GM19099 (cell line): ENCODE measurements around the gene PGF.

Experiments used
- POLR2A ChIP-seq: IDR thresholded peaks from 3 replicates; pipeline ENCODE4 v1.6.1; 2011; ENCODE audit warnings: low read depth; ENCODE audit not compliant: insufficient read length; ENCODE audit errors: extremely low read depth

Gene PGF

DNA sequence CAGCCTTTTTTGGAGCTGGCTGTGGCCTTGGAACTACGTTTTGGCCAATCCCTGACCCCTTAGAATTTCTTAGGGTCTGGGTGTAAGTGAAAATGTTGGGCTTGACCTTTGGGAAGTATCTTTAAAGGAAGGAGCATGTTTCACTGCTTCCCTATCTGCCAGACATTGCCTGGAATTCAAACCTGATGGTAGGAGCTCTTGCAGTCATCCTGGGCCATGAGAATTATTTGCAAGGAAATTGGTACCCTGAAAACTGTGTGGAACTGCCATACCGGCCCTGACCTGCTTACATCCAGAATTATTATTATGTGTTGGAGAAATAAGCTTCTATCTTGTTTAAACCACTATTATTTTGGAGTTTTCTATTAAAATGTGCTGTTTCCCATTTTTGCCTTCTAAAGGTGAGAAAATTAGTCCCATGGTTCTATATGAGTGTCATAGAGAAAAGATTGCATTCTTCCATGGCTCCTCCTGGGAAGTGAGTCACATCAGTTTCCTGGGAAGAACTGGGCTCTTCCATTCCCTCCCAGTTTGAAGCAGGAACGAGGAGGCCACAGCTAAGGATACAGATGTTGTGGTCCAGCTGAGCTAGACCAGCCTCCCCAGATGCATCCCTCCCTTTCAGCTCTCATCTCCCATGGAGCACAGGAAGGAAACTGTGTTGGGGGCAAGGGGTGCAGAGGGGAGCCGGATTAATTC is 9.5 kb upstream of the PGF start:
- TF ChIP-seq POLR2A = no peak

DNA sequence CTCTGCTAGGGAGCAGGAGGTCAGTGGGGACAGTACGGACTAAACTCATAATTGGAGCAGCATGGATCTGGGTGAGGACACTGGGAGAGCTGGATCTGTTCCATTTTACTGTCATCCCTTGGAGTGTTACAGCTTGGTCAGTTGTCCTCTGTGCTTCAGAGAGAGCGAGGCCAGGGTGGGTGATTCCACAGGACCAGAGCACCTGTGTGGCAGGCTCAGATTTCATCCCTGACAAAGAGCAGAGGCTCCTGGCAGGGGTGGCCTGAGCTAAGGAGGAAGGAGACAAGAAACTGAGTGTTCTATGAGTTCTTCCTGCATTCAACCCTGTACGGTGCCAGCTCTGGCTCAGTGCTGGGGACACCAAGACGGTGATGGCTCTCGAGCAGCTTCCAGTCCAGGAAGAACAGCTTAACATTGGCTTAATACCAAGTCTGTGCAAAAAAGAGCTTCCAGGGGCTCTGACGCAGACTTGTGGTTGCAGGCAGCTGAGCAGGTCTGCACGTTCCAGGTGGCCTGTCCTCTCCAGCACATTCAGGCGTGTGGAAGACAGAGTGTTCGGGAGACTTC is 8.4 kb upstream of the PGF start:
- TF ChIP-seq POLR2A = no peak

DNA sequence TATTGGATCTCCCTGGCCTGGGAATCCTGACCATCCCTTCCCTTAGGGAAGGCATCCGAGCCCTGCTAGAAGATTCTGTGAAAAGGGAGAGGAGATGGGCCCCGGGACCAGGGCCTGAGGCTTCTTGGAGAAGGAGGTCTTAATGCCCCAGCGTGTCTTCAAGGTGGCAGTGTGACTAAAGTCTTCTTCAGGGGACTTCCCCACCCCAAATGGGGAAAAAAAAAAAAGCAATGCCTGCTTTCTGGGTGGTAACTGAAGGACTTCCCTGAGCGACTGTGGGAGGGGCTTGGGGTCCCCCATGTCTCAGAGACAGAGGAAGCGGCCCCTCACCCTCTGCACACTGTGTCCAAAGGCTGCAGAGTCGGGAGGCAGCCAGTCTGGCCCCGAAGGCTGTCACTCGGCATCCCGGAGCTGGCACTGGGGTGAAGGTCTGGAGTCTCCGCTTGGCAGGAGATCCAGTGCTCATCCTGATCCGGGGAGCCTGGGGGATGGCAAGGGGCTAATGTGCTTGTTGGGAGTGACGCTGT is 7.8 kb upstream of the PGF start:
- no peak for TF ChIP-seq POLR2A

DNA sequence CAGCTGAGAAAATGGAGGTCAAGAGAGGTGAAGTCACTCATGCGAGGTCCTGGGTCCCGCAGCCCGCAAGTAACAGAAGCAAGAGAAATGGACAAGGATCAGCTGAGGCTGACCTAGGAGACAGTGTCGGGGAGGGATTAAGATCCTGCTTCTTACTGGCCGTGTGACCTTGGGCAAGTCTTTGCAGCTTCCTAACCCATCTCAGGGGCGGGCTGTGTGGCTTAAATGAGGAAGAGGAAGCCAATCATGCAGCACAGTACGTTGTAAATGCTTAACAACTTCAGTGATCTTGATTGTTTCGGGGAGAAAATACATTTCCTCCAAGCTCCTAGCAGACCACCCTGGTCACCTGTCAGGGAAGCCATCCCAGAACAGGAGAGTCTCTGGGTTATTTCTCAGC is 7.1 kb upstream of the PGF start:
- TF ChIP-seq POLR2A = peak; percentile 35

DNA sequence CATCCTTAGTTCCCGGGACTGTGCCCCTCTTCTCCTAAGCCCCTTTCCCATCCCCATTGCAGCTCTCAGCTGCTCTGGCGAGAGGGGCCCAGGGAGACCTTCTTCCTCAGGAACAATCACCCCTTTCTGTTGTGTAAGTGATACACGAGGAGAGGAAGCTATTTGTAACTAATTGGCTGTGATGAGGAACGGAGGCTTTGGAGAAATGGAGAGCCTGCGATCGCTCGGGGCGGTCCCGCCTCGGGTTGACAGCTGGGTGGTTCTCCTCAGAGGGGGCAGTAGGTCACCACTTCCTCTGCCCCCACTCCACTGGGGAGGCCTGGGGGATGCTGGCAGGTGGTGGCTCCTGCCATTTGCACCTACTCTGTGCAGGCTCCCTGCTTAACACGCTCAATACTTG is 6.6 kb upstream of the PGF start:
- no peak for TF ChIP-seq POLR2A

DNA sequence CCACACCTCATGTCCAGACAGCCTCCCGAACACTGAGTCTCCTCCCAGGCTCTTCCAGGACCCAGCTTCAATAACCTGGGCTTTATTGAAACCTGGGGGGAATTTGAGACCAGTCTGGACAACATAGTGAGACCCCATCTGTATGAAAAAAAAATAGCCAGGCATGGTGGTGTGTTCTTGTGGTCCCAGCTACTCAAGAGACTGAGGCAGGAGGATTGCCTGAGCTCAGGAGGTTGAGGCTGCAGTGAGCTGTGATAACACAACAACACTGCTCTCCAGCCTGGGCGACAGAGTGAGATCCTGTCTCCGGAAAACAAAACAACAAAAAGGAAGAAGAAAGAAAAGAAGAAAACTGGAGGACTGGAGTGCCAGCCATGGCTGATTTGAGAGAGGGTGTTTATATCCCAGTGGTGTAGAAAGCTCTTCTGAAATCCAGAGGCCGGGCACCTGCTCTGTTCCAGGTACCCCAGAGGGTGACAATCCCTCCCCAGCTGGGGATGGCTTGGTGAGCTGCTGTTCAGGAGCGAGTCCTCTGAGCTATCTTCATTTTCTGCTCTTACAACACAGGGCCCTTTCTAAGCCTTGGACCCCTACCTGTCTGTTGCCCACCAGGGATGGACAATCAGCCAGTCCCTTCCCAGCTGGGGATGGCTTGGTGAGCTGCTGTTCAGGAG is 6.0 kb upstream of the PGF start:
- TF ChIP-seq POLR2A = no peak

DNA sequence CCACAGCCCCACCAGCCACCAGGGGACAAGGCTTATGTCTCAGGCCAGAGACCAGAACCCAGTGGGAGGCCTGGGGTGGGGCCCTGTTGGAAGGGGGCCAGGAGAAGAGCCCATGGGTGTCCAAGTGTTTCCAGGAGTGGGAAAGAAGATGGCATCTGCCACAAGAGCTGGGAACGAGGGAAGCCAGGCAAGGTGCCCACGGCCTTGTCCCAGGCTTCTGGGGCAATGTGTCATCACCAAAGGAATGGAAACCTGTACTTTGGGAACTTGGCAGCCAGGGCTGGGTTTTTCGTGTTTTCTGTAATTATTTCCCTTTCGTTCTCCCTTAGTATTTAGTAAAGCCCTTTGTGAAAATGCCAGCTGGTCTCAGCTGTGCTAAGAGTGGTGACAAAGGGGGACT is 5.3 kb upstream of the PGF start:
- no peak for TF ChIP-seq POLR2A

DNA sequence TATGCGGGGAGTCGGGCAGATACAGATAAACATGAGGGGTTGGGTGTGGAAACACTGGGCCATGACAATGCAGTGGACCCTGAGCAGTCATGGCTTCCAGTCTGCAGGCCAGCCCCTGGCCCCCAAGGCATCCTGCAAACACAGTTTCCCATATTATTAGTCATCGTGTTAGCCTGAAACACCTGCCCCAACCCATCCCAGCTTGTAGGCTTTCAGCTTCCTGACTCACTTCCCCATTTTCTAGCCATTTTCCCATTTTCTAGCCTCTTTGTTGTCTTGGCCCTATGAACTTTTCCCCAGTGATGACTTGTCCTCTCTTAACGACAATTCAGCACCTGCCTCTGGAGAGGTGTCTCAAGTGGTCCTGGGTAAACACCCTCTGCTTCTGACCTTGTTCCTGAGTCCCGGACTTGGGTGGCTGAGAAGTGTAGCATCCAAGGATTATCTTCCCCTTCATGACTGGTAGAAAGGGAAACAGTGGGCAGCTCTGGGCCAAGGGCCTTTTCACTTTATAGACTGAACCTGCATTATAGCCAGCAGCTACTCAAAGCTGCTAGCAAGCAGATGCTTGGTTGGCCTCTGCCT is 4.3 kb upstream of the PGF start:
- TF ChIP-seq POLR2A = no peak

DNA sequence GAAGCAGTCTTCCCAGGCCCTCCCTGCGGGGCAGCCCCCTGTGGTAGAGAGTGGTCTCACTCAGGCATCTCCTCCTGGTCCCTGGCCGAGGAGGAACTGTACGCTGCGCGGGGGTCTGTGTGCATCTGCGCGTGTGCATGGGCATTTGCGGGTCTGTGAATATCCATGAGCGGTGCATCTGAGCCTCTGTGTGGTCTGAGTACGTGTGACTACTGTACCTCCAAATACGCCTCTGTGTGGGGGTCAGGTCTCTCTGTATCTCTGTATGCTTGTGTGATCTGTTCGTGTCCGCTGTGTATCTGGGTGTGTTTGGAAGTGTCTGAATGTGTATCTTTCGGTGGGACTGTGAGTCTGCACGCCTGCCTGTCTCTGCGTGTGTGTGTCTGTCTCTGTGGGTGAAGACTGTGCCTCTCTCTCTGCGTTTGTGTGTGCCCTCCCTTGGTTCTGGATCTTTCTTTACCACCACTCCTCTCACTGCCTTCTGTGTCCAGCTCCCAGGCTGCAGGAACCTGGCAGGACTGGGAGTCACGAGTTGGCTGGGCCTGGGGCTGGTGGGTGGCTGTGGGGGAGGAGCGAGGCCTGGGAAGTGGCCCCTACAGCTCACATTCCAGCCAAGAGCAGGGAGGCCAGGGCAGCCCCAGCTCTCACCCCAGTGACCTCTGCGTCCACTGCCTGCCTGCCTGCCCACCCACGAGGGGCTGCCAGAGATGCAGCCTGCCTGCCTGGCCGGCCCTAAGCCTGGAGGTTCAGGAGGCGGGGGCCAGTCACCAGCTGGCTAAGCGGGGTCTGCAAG is 1.1 kb upstream of the PGF start:
- no peak for TF ChIP-seq POLR2A

DNA sequence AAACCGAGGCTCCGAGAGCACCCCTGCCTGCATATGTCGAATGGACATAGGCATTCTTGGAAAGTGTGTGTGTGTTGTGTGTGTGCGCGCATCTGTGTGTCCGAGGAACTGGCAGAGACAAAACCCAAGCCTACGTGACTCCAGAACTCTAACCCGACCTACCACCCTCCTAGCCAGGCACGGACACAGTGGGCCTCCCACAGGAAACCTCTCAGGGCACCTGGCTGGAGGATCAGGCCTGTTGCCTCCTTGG is 556 bp upstream of the PGF start:
- TF ChIP-seq POLR2A = no peak

DNA sequence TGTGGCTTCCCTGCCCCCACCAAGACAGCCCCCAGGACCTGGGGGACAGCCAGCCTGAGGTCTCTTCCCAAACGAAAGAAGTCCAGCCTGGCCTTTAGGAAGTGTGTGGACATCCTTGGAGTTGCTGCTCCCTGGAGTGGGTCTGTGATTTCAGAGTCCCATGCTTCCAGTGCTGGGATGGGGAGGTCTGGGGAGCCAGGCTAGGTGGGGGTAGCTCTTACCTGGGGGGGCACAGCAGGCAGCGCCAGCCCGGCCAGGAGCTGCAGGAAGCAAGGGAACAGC is 509 bp downstream of the PGF start:
- no peak for TF ChIP-seq POLR2A

DNA sequence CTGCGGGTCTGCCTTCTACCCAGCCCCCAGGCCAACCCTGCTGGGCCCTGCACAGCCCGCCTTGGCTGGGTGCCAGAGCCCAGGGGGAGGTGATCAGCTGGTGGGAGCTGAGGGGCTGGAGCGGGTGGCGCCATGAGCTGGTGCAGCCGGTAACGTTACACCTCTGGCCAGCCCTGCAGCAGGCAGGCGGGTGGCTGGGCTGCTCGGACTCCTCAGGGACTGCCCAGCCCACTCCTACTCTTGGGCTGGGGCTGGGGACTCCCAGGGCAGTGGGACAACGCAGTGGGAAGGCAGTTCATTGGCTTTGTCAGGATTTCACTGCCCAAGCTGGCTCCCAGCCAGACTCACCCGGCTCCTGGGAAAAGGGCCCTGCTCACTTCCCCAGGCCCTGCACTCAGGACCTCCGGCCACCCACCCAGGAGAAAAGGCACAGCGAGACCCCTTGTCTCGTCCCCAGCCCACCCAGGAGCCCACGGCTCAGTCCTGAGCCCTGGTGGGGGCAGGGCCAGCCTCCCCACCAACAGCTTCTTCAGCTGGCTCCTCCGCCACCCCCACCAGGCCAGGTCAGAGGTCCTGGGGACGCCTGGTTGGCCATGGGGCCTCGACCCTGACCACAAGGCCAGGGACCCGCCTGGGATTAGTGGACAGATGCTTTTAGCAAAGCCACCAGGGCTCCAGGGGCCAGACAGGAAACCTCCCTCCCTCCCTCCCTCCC is 1.0 kb downstream of the PGF start:
- no peak for TF ChIP-seq POLR2A

DNA sequence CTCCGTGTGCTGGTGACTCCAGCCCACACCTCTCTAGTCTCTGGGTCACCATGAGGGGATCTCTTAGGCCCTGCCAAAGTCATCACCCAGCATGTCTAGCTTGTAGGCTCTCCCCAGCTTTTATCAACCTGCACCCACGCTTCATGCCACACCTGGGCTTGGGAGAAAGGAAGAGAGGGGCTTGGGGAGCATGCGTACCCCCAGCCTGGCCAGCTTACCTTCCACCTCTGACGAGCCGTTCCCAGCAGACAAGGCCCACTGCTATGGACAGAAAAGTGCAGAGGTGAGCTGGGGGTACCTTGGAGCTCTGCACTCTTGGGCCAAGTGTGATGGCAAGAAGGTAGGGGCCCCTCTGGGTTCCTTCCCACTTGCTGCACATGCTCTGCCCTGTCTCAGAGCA is 1.7 kb downstream of the PGF start:
- TF ChIP-seq POLR2A = no peak

DNA sequence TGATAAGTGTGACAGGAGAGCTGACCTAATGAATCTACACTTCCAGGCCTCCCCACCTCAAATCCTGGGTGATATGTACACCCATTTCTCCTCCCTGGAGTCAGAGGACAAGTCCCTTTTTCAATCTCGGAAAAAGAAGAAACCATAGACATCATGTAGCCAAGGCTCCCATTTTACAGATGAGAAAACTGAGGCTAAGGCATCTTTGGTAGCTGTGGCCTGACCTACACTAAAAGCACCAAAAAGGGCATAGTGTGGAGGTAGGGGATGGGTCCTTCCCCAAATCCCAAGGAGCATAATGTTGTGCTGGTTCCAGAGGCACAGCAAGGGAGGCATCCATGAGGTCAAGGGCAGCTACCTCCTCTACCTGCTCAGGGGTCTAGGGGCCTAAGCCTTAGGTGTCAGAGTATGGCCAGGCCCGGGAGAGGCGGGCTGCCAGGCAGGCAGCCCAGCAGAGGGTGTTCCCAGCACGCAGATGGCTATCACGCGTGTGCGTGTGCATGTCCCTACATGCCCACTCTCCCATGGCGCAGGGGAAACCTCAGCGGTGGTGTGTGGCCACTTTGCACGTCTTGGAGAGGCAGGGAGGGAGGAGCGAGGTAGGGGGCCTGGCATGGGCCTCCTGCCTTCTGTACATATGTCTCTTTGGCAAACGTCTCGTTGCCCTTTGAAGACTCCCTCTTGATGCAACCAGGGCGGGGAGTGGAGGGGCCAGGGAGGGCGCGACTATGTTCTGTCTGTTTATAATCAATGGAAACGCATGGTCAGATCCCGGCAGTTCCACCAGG is 2.5 kb downstream of the PGF start:
- TF ChIP-seq POLR2A = no peak
